Caco-2 (cell line): ENCODE results near the gene KIAA0232. TPM values are rescaled to one million over a fixed set of nuclear protein-coding genes. Genes with fewer than 3 reads are reported as not detected.

ENCODE experiments used
- BruUV-seq: library from RNA; stranded (reverse); fragments of 400-500 nt; replicated peaks from 2 replicates; lab custom pipeline; 2021; lab: Mats Ljungman, UMichigan
- CTCF ChIA-PET: fragments of 300-600 bp; sonication (Branson Sonifier 250); formaldehyde crosslinking; loops from one replicate; lab custom pipeline; 2022; ENCODE audit warnings: antibody characterized with exemption; lab: Charles Lee
- POLR2A ChIA-PET: fragments of 300-600 bp; sonication (Branson Sonifier 250); formaldehyde crosslinking; loops from one replicate; lab custom pipeline; 2022; ENCODE audit warnings: antibody characterized with exemption; lab: Charles Lee
- DNase-seq, 2 experiments: peaks; one replicate each; pipeline versions ENCODE4 v3.0.0 to v3.0.0-alpha.2; 2020 to 2022
- H3K27me3 ChIP-seq: replicated peaks from 2 replicates; pipeline ENCODE4 v1.6.0; 2011; ENCODE audit warnings: low read length; ENCODE audit not compliant: control insufficient read depth, insufficient read depth
- H3K36me3 ChIP-seq: 2 replicates; pipeline ENCODE4 v1.5.1; 2011; ENCODE audit warnings: low read length; ENCODE audit not compliant: control insufficient read depth, insufficient read depth
- H3K4me1 ChIP-seq: fragments of 250-450 bp; sonication (Bioruptor Pico); 2 replicates; pipeline ENCODE4 v1.5.1; 2020; ENCODE audit warnings: mild to moderate bottlenecking
- H3K4me3 ChIP-seq: 2 replicates; pipeline ENCODE4 v1.5.1; 2011; ENCODE audit warnings: low read depth, mild to moderate bottlenecking, control low read depth, low read length
- H3K9me3 ChIP-seq: fragments of 250-450 bp; sonication (Bioruptor Pico); 2 replicates; pipeline ENCODE4 v1.5.1; 2020; ENCODE audit warnings: mild to moderate bottlenecking, moderate library complexity
- H3K27ac Mint-ChIP-seq: one replicate; pipeline ENCODE4 v1.8.0; 2022; ENCODE audit warnings: mixed read lengths; ENCODE audit not compliant: unreplicated experiment
- H3K27me3 Mint-ChIP-seq: one replicate; pipeline ENCODE4 v1.8.0; 2022; ENCODE audit warnings: mixed read lengths; ENCODE audit not compliant: insufficient read depth, unreplicated experiment
- H3K36me3 Mint-ChIP-seq: one replicate; pipeline ENCODE4 v1.8.0; 2022; ENCODE audit warnings: mild to moderate bottlenecking, mixed read lengths; ENCODE audit not compliant: insufficient read depth, unreplicated experiment
- H3K4me1 Mint-ChIP-seq: one replicate; pipeline ENCODE4 v1.8.0; 2022; ENCODE audit warnings: low read depth, mixed read lengths; ENCODE audit not compliant: unreplicated experiment
- H3K4me3 Mint-ChIP-seq: one replicate; pipeline ENCODE4 v1.8.0; 2022; ENCODE audit warnings: mild to moderate bottlenecking, moderate library complexity, mixed read lengths; ENCODE audit not compliant: unreplicated experiment
- H3K9me3 Mint-ChIP-seq: one replicate; pipeline ENCODE4 v1.8.0; 2022; ENCODE audit warnings: mixed read lengths; ENCODE audit not compliant: unreplicated experiment
- CTCF ChIP-seq, 2 experiments: fragments of 200-600 bp in 1 of 2; IDR thresholded peaks; 1 replicate in 1 of 2; 2 replicates in 1 of 2; pipeline versions ENCODE4 v1.5.1 to v1.8.0; 2011 to 2022; ENCODE audit warnings: antibody characterized with exemption in 1 of 2, control low read depth in 1 of 2, inconsistent platforms in 1 of 2, low read depth in 1 of 2, low read length in 1 of 2, mild to moderate bottlenecking in 1 of 2, moderate library complexity in 1 of 2; ENCODE audit not compliant: insufficient read depth in 1 of 2, severe bottlenecking in 1 of 2, unreplicated experiment in 1 of 2
- intact Hi-C: fragments of 100-400 bp; cut with micrococcal nuclease; formaldehyde crosslinking; loops from one replicate; pipeline ENCODE4 v1.10.0; 2022; ENCODE audit not compliant: unreplicated experiment
- total RNA-seq: library from RNA; stranded (reverse); gene quantifications from 2 replicates; pipeline ENCODE4 v1.2.3, GENCODE V29; 2022

The KIAA0232 gene
- total RNA-seq, 1 experiment from 2014 or later, result 19.7 TPM

DNA sequence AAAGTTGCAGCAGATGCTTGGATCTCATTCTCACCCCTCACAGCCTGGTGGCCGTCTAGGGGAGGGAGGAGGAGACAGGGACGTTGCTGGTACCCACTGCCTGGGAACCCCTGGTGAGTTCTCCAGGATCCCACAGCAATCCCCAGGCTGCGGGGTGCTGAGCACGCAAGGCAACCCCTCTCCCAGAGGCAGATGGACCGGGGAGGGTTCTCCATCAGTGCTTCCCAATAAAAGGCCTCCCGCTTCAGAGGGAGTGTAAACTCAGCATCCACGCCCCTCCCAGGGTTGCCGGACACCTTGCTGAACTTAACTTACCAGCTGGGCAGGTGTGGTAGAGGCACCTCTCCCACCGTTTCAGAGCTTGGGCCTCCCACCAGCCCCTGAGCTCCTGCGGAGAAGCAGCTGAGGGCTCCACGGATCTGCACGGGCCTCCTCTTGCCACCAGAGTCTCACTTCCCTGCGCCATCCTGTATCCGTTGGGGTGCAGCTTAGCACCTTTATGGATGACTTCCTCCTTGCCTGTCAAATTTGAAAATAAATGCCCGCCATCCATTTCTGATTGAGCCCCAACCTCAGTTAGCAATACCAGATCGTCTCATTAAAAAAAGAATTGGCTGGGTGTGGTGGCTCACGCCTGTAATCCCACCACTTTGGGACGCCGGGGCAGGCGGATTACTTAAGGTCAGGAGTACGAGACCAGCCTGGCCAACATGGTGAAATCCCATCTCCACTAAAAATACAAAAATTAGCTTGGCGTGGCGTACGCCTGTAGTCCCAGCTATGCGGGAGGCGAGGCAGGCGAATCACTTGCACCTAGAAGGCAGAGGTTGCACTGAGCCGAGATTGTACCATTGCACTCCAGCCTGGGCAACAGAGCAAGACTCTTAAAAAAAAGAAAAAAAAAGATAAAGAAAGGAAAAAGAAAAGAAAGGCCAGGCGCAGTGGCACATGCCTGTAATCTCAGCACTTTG is 112.3 kb downstream of the KIAA0232 start:
- H3K27ac Mint-ChIP-seq, result peak overlapping the region; percentile 89
- DNase-seq, result peak in 1 of 2 experiments; percentile 30
- no TSS peak for BruUV-seq
- H3K9me3 ChIP-seq, result peaks cover 14% of the 10 kb centered on the region; the same call in 1 of the 2 replicates
- no peaks in the 10 kb centered on the region for H3K27me3 Mint-ChIP-seq
- no peak for TF ChIP-seq CTCF (IDR thresholded peaks at IDR 0.05; ENCODE audit: insufficient read depth in 1 of 2, low read depth in 1 of 2, low read length in 1 of 2, severe bottlenecking in 1 of 2, unreplicated experiment in 1 of 2)
- intact Hi-C loops, result loop anchor here (5.0 kb wide), 2 partner anchors 57 to 177 kb away; no protein-coding TSS in a partner anchor
- H3K36me3 Mint-ChIP-seq, result peaks cover 20% of the 10 kb centered on the region
- peaks cover 32% of the 10 kb centered on the region for H3K4me1 Mint-ChIP-seq
- ChIA-PET CTCF (no interaction called here), POLR2A (interaction anchor here (0.7 kb wide), 1 partner anchor 173 kb away, joined by 3 read pairs; no protein-coding TSS in a partner anchor)
- H3K36me3 ChIP-seq, result no peaks in the 10 kb centered on the region
- H3K4me3 ChIP-seq, result no peak overlapping the region
- no peak overlapping the region for H3K4me3 Mint-ChIP-seq
- no peaks in the 10 kb centered on the region for H3K9me3 Mint-ChIP-seq
- no peaks in the 10 kb centered on the region for H3K27me3 ChIP-seq
- H3K4me1 ChIP-seq, result peaks cover 33% of the 10 kb centered on the region

DNA sequence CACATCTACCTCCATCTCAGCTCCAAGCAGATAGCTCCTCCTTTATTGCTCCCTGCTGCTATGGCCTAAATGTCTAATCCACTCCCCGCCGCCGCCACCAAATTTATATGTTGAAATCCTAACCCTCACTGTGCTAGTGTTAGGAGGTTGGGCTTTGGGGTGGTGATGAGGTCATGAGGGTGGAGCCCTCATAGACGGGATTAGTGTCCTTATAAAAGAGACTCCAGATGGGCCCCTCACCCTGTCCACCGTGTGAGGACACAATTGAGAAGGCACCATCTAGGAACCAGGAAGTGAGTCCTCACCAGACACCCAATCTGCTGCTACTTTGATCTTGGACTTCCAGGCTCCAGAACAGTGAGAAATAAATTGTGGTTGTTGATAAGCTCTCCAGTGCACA is 113.5 kb downstream of the KIAA0232 start:
- intact Hi-C loops, result no loop called here
- ChIA-PET CTCF (no interaction called here), POLR2A (no interaction called here)
- no peaks in the 10 kb centered on the region for H3K36me3 ChIP-seq
- no peaks in the 10 kb centered on the region for H3K27me3 ChIP-seq
- no peaks in the 10 kb centered on the region for H3K27me3 Mint-ChIP-seq
- DNase-seq, result no peak
- no peak for TF ChIP-seq CTCF (IDR thresholded peaks at IDR 0.05; ENCODE audit: insufficient read depth in 1 of 2, low read depth in 1 of 2, low read length in 1 of 2, severe bottlenecking in 1 of 2, unreplicated experiment in 1 of 2)
- H3K36me3 Mint-ChIP-seq, result peaks cover 15% of the 10 kb centered on the region
- H3K27ac Mint-ChIP-seq, result no peak overlapping the region
- no peak overlapping the region for H3K4me3 ChIP-seq
- no peaks in the 10 kb centered on the region for H3K9me3 Mint-ChIP-seq
- BruUV-seq, result no TSS peak
- peaks cover 33% of the 10 kb centered on the region for H3K4me1 ChIP-seq
- peaks cover 33% of the 10 kb centered on the region for H3K4me1 Mint-ChIP-seq
- 0 out of 2 replicates have a peak, but pooled peaks cover 4% of the 10 kb centered on the region for H3K9me3 ChIP-seq
- no peak overlapping the region for H3K4me3 Mint-ChIP-seq

DNA sequence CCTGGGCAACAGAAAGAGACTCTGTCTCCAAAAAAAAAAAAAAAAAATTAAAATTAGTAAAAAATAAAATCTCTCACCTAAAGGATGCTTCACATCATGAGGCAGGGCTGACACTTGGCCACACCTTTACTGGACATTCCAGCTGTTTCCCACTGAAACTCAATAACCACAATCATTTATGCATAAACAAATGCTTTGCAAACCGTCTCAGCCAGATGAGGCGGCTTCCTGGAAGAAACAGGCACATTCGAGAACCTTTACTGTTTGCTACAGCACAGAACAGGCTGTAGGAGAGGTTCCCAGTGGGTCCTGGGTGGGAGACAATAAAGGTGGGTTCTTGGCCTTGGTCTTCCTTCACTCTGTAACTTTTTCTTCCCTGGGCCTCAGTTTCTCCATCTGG is 116.2 kb downstream of the KIAA0232 start:
- no peaks in the 10 kb centered on the region for H3K36me3 ChIP-seq
- no peak for TF ChIP-seq CTCF (IDR thresholded peaks at IDR 0.05; ENCODE audit: insufficient read depth in 1 of 2, low read depth in 1 of 2, low read length in 1 of 2, severe bottlenecking in 1 of 2, unreplicated experiment in 1 of 2)
- H3K27me3 ChIP-seq, result no peaks in the 10 kb centered on the region
- Mint-ChIP-seq H3K4me1 (peaks cover 24% of the 10 kb centered on the region), H3K4me3 (no peak overlapping the region), H3K27me3 (no peaks in the 10 kb centered on the region), H3K27ac (peak overlapping the region; percentile 82), H3K9me3 (no peaks in the 10 kb centered on the region), H3K36me3 (peaks cover 3% of the 10 kb centered on the region)
- DNase-seq, result peak in 1 of 2 experiments; percentile 4
- intact Hi-C loops, result no loop called here
- ChIA-PET POLR2A (no interaction called here), CTCF (interaction anchor here (0.7 kb wide), 1 partner anchor 54 kb away, joined by 4 read pairs; no protein-coding TSS in a partner anchor)
- peaks cover 36% of the 10 kb centered on the region for H3K4me1 ChIP-seq
- no peak overlapping the region for H3K4me3 ChIP-seq
- BruUV-seq, result no TSS peak
- no peaks in the 10 kb centered on the region for H3K9me3 ChIP-seq
